GM08714 (cell line): ENCODE data around the gene EFHB.
"Not testable (repeated sequence)": the region's sequence is repeated elsewhere in the genome, so short reads cannot be mapped to it uniquely, and the experiment has no call there.

Experiments used
- H3K4me3 ChIP-seq: fragments of 200-500 bp; sonication (Bioruptor generic); 2 replicates; pipeline ENCODE4 v1.5.1; 2014; ENCODE audit warnings: mild to moderate bottlenecking, low read length, inconsistent platforms
- ZNF274 ChIP-seq: IDR thresholded peaks from 2 replicates; pipeline ENCODE4 v1.6.1; 2012; ENCODE audit warnings: mild to moderate bottlenecking, low read depth, low read length

EFHB gene

DNA sequence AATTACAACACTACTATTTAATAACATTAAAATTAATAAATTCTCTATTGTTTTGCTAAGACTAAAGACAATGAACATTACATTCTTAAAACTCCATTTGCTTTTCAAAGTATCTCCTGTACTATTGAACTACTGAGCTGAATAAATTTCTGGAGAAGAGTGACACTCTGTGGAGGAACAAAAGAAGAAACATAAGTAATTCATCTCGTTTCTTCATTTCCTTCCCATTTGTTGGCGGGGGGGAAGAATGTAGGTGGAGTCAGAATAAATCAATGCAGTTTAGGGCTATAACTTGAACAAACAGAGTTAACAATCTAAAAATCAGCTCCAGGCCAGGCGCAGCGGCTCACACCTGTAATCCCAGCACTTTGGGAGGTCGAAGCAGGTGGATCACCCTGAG, 32.7 kb downstream of the EFHB start:
- TF ChIP-seq ZNF274: no peak
- H3K4me3 ChIP-seq: no peak overlapping the region

DNA sequence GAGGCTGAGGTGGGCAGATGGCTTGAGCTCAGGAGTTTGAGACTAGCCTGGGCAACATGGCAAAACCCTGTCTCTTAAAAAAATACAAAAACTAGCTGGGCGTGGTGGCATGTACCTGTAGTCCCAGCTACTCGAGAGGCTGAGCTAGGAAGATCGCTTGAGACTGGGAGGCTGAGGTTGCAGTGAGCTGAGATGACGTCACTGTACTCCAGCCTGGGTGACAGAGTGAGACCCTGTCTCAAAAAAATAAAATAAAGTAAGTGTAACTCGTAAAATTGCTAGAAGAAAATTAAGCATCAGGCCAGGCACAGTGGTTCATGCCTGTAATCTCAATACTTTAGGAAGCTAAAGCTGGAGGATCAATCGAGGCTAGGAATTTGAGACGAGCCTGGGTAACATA, 34.2 kb downstream of the EFHB start:
- not testable (repeated sequence) for H3K4me3 ChIP-seq

DNA sequence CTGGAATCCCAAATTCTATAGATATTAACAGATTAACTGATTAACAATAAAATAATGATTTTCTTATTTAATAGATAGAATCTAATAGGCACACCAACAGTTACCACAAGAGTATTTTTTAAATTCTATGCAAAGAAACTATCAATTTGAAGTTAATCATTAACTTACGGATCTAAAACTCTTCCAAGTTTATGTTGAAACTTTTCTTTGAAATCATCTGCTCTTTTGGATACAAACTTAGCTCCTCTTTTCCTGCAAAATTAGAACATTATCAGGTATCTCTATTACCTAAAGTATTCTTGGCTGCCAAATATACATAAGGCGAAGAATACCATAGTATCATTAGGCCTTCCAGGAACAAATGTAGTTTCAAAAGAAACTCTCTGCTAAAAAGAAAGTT, 34.8 kb downstream of the EFHB start:
- no peak overlapping the region for H3K4me3 ChIP-seq
- TF ChIP-seq ZNF274: no peak

DNA sequence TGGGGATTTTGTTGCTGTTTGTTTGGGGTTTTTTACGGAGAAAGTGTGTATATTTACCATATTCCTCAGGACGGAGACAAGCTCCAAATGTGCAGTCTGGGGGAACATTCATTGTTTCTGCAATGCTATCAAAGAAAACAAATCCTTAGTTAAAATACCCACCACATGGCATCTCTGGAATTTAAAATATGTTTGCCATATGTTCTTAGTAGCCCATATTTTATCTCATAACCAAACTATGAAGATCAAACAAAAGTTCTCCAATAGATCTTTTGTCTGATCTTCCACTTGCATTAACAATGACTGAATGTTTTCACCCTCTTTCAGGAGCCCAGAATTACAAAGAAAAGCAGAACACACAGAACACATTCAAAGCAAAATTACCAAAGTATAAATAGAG, 35.3 kb downstream of the EFHB start:
- H3K4me3 ChIP-seq: no peak overlapping the region
- no peak for TF ChIP-seq ZNF274

DNA sequence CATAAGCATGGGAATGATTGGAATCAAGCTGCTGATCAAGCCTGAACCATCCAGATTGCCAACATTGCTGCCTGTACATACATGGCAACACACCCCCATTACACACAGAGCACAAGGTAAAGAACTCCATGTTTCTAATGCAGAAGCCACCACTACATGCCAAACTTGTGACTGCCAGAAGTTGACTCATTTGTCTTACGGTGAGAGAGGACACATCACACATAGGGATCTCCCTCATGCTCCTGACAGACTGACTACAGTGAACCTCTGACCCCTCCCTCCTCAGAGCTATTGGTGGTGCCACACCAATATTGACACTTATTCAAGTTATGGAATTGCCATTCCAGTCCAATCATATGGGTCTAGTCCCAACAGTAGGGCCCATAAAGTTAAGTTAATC, 42.3 kb downstream of the EFHB start:
- TF ChIP-seq ZNF274: no peak
- H3K4me3 ChIP-seq: no peak overlapping the region

DNA sequence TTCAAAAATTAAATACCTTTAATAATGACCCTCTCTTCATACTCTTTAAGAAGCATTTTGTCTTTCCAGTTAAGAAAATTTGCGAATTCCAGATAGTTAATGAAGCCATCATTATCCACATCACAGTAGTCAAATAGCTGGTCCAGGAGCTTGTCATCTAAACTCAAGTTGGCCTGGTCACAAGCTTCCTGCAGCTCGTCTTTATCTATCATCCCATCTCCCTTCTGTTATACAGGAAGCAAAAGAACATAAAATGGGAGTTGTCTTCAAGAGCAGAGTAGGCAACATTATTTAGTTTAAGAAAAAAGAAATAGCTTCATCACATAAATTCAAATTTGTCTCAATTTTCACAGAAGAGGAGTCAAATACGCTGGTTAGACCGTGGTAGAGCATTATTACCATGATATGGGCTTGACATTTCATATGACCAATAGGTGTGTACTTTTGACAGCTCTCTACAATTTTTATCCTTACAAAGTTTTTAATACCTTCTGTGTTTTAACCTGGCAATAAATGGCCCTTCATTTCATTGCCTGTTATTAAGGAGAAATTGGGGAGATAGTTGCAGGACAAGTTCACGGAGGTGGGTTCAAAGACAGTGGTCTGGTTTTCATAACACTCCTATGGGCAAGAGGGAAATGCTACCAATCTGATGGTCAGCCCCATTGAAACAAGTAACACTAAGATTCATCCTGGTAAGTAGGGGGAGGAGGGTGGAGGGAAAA, 45.4 kb downstream of the EFHB start:
- TF ChIP-seq ZNF274: no peak
- no peak overlapping the region for H3K4me3 ChIP-seq

DNA sequence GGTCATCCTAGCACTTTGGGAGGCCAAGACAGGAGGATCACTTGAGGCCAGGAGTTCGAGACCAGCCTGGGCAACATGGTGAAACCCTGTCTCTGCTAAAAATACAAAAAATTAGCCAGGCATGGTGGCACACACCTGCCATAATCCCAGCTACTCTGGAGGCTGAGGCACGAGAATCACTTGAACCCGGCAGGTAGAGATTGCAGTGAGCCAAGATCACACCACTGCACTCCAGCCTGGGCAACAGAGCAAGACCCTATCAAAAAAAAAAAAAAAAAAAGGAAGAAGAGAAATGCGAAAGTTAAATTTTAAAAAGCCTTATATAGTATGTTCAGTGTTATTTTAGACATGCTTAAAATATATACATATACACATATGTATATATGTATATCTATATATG, 46.9 kb downstream of the EFHB start:
- not testable (repeated sequence) for H3K4me3 ChIP-seq

DNA sequence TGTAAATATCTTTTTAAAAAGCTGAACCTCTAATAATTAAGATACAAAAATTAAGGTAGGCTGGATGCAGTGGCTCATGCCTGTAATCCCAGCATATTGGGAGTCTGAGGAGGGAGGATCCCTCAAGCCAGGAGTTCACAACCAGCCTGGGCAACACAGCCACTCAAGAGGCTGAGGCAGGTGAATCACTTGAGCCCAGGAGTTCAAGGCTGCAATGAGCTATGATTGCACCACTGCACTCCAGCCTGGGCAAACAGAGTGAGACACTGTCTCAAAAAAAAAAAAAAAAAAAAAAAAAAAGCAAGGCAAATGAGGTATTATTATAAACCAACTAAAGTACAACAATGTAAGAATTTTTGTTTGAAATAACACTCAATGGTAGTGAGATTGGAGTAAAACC, 47.6 kb downstream of the EFHB start:
- TF ChIP-seq ZNF274: no peak
- H3K4me3 ChIP-seq: no peak overlapping the region

DNA sequence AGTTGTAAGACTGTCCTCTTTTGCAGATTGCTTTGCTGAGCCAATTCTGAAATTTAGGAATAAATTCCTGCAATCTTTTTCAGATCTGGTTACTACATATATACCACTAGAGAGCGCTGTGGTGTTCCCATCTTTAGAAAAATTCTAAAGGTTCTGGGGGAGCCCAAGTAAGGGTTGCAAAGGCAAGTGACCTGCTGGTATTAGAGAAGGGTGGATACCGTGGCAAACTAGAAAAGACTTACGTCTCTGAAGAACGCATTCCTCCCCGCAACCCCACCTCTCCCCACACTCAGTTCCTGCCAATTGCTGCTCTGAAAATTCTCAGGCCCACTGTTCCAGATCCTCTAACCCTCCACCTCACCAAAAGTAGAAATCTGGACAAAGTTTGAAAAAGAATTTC, 48.5 kb downstream of the EFHB start:
- TF ChIP-seq ZNF274: no peak
- H3K4me3 ChIP-seq: no peak overlapping the region

DNA sequence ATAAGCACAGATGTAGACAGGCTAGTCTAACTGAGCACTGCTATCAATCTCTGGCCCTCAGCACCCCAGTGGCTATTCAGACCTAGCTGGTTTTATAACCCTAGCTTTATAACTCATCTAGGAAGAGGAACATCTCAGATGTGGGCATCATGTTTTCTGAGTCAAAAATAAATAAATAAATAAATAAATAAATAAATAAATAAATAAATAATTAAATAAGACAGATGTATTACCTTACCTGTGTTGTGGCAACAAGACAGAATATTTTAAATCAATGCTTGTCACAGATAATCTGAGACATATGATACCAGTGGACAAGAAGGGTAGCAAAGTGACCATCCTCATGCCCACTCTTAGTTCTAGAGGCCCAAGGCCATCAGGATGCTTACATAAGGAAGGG, 52.2 kb downstream of the EFHB start:
- TF ChIP-seq ZNF274: no peak
- H3K4me3 ChIP-seq: no peak overlapping the region

DNA sequence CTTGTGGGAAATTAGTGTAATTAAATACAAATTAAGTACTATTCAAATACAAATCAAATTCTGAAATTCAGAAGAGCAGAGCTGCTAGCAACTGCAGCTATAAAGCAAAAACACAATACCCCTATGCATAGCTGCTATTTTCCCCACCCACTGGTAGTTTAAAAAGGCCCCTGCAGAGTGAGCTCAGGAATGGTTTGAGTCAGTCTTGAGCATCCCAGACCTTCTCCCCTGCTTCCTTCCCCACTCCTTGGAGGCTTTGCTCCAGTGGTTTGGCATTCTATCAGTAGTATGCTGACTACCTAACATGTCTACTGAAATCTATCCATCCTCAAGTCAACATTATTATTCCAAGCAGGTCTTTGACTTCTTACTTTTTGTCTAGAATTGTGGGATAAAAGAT, 53.0 kb downstream of the EFHB start:
- TF ChIP-seq ZNF274: no peak
- no peak overlapping the region for H3K4me3 ChIP-seq

DNA sequence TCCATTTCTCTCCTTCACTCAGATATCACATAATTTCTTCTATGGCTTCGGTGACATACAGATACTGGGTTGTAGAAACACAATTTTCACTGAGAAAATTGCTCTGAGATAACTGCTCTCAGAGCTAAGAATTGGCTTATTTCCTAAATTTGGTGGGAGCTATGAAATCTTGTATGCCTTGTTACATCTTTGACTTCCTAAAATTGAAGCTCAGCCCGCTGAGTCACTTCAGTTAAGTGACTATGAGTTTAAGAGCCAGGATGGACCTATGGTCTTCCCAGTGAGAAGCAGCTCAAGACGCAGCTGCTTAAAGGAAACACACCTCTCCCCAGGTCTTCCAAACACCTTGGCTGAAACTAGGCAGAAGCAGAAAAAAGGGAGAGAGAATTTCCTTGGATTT, 56.4 kb downstream of the EFHB start:
- no peak overlapping the region for H3K4me3 ChIP-seq
- TF ChIP-seq ZNF274: no peak

DNA sequence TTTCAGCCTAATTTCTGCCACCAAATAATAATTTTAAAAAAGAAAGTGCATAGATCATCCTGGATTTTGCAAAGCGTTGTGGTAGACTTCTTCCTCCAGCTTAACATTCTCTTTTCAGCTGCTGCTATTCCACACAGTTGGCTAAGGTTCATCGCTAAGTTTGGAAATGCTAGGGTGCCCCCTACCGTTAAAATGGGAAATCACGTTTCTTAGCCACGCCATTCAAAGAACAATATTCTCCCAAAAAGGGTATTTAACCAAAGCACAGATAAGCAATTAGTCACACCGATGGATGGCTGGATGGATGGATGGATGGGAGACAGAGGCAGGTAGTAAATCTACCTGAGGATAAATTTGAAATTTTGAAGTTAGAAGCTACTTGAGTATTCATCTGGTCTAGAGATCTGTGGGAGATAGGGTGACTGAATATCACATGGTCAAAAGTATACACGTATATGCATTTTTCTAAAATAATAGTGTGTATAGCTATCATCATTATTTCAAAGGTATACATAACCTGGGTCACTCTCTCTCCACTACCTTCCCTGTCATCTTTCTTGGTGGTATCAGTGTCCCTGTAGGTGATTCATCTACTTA, 67.2 kb downstream of the EFHB start:
- TF ChIP-seq ZNF274: no peak
- no peak overlapping the region for H3K4me3 ChIP-seq

DNA sequence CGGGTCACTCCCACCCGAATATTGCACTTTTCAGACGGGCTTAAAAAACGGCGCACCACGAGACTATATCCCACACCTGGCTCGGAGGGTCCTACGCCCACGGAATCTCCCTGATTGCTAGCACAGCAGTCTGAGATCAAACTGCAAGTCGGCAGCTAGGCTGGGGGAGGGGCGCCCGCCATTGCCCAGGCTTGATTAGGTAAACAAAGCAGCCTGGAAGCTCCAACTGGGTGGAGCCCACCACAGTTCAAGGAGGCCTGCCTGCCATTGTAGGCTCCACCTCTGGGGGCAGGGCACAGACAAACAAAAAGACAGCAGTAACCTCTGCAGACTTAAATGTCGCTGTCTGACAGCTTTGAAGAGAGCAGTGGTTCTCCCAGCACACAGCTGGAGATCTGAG, 78.7 kb downstream of the EFHB start:
- not testable (repeated sequence) for H3K4me3 ChIP-seq

DNA sequence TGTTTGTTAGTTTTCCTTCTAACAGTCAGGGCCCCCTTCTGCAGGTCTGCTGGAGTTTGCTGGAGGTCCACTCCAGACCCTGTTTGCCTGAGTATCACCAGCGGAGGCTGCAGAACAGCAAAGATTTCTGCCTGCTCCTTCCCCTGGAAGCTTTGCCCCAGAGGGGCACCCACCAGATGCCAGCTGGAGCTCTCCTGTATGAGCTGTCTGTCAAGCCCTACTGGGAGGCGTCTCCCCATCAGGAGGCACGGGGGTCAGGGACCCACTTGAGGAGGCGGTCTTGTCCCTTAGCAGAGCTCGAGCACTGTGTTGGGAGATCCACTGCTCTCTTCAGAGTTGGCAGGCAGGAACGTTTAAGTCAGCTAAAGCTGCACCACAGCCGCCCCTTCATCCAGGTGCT, 87.4 kb downstream of the EFHB start:
- not testable (repeated sequence) for H3K4me3 ChIP-seq
